GM10266 (cell line): ENCODE data around the gene LPCAT3.

Source experiments
- DNase-seq: peaks from one replicate; pipeline ENCODE4 v3.0.0; 2012; ENCODE audit errors: extremely low spot score
- TF ChIP-seq, protein P1 (sequence below): IDR thresholded peaks from 2 replicates; pipeline ENCODE4 v1.5.1; 2012; ENCODE audit warnings: mild to moderate bottlenecking, low read depth; ENCODE audit not compliant: control insufficient read depth, insufficient read depth; ENCODE audit errors: missing control alignments

Gene LPCAT3, protein sequence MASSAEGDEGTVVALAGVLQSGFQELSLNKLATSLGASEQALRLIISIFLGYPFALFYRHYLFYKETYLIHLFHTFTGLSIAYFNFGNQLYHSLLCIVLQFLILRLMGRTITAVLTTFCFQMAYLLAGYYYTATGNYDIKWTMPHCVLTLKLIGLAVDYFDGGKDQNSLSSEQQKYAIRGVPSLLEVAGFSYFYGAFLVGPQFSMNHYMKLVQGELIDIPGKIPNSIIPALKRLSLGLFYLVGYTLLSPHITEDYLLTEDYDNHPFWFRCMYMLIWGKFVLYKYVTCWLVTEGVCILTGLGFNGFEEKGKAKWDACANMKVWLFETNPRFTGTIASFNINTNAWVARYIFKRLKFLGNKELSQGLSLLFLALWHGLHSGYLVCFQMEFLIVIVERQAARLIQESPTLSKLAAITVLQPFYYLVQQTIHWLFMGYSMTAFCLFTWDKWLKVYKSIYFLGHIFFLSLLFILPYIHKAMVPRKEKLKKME

DNA sequence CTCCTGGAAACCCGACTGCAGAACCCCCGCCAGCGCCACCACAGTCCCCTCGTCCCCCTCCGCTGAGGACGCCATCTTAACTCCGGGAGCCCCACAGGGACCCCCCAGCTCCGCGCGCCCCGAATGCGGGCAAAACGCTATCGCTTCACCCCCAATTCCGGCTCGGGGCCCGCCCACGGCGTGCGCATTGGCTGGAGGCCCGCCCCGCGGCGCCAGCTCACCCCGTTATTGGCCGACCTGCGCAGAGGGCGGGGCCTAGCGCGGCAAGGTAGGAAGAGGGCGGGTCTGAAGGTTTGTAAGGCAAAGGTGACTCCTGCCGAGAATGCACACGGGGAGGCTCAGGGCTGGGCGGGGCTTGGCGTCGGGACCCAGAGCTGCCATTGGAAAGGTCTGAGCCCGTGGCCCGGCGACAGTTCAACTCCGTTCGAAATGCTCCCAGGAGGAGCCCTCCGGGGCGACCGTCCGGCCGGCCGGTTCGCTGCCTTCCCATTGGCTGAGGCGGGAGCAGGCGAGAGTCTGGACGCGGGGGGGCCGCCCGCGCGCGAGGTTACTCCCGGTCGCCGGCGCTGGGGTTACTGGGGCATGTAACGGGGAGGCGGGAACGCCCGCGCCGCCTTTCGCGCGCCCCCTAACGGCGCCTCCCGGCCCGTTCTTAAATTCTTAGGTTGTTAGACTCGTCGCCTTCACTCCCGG, at the start of gene LPCAT3:
TSS of gene LPCAT3 (minus strand) at position 127 of the 693 bp plus-strand sequence. CDS start at position 75, 52 bp downstream.
- TF ChIP-seq, protein P1, sequence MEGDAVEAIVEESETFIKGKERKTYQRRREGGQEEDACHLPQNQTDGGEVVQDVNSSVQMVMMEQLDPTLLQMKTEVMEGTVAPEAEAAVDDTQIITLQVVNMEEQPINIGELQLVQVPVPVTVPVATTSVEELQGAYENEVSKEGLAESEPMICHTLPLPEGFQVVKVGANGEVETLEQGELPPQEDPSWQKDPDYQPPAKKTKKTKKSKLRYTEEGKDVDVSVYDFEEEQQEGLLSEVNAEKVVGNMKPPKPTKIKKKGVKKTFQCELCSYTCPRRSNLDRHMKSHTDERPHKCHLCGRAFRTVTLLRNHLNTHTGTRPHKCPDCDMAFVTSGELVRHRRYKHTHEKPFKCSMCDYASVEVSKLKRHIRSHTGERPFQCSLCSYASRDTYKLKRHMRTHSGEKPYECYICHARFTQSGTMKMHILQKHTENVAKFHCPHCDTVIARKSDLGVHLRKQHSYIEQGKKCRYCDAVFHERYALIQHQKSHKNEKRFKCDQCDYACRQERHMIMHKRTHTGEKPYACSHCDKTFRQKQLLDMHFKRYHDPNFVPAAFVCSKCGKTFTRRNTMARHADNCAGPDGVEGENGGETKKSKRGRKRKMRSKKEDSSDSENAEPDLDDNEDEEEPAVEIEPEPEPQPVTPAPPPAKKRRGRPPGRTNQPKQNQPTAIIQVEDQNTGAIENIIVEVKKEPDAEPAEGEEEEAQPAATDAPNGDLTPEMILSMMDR = peak; percentile 84

DNA sequence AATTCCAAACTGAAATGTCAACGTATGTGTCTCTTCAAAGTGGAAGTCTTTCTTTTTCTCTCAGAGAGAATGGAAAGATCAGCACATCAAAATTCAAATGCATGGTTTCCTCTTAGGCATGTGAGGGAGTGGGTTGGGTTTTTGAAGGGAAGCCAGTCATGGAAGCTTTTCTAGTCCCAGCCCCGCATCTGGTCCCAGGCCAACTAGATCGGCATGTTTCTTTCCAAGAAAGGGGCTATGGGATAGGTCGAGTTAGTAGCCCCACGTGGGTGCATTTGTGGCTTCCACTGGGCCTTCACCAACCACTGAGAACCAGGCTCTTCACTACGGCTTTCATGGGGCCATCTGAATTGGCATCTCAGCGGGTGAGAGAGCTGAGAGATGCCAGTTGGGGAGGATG, 48.8 kb upstream of the LPCAT3 start:
- no peak for DNase-seq
- TF ChIP-seq, protein P1 = no peak

More for the DNA sequence above, at the start of gene LPCAT3:
- DNase-seq = peak; percentile 96

DNA sequence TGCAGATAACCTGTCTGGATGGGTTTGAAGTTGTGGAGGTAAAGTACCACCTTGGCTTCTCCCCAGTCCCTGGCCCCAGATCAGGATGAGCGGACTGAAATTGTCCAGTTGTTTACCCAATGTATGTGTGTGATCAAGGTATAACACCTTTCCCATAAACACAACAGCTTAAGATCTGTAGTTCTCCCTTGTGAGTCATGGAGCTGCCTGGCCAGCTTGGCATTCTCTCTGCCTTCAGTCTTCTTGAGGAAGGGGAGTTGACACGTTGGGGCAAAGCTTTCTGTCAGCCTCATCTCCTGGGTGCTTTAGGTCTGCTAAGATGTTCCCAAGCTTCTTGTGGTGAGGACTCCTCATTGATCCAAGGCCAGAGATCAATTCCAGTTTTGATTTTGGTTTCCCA, 48.3 kb upstream of the LPCAT3 start:
- TF ChIP-seq, protein P1 = no peak
- DNase-seq = no peak

- DNase-seq = no peak
- TF ChIP-seq, protein P1 = no peak
Observed at GRCh38 chr12:7065073-7065623, 46.9 kb upstream of the LPCAT3 start.

DNA sequence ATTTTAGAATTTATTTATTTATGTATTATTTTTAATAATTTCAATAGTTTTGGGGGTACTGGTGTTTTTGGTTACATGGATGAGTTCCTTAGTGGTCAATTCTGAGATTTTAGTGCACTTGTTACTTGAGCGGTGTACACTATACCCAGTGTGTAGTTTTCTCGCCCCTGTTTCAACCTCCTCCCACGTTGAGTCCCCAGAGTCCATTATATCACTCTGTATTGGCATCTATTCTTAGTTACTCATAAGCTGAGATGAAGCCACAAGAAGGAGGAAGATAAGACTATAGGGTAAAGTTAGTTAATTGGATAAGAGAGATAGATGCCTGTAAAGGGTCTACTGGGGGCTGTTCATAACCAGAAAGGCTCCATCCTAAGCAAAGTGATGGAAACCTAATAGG, 46.2 kb upstream of the LPCAT3 start:
- TF ChIP-seq, protein P1 = no peak
- DNase-seq = no peak

GRCh38 chr12:7061596-7061995, 43.3 kb upstream of the LPCAT3 start:
- TF ChIP-seq, protein P1 = no peak
- no peak for DNase-seq
